D721Med (cell line): ENCODE measurements around the gene PTK6.
"Not testable (repeated sequence)": the region's sequence is repeated elsewhere in the genome, so short reads cannot be mapped to it uniquely, and the experiment has no call there.

Source experiments
- DNase-seq: peaks from one replicate; pipeline ENCODE4 v3.0.0; 2011; ENCODE audit warnings: low spot score; ENCODE audit not compliant: insufficient read length
- FAIRE-seq: peaks from 2 replicates; lab custom pipeline; 2011; peaks lifted over from hg19 to GRCh38; lab: Jason Lieb, UNC
- CTCF ChIP-seq: IDR thresholded peaks from 2 replicates; pipeline ENCODE4 v1.5.1; 2012; ENCODE audit warnings: mild to moderate bottlenecking, control low read depth; ENCODE audit not compliant: insufficient read depth; ENCODE audit errors: missing control alignments

PTK6 gene

GRCh38 chr20:63487116-63487764 is 49.9 kb downstream of the PTK6 start:
- TF ChIP-seq CTCF = no peak
- FAIRE-seq (no peak), DNase-seq (no peak)

GRCh38 chr20:63486300-63486855 is 50.8 kb downstream of the PTK6 start:
- FAIRE-seq (no peak), DNase-seq (no peak)
- TF ChIP-seq CTCF = no peak

- no peak for DNase-seq
- no peak for TF ChIP-seq CTCF
- no peak for FAIRE-seq
Measured at GRCh38 chr20:63484651-63485403, 52.3 kb downstream of the PTK6 start.

GRCh38 chr20:63484236-63484635 is 52.9 kb downstream of the PTK6 start:
- FAIRE-seq = no peak

GRCh38 chr20:63483834-63484233 is 53.3 kb downstream of the PTK6 start:
- FAIRE-seq = no peak
- DNase-seq = no peak

More at GRCh38 chr20:63484236-63484635, 52.9 kb downstream of the PTK6 start:
- DNase-seq = no peak
- no peak for TF ChIP-seq CTCF

GRCh38 chr20:63482021-63482587 is 55.1 kb downstream of the PTK6 start:
- DNase-seq (no peak), FAIRE-seq (no peak)
- TF ChIP-seq CTCF = no peak

More at GRCh38 chr20:63483834-63484233, 53.3 kb downstream of the PTK6 start:
- TF ChIP-seq CTCF = peak; percentile 26

GRCh38 chr20:63481503-63481902 is 55.7 kb downstream of the PTK6 start:
- FAIRE-seq (no peak), DNase-seq (no peak)
- no peak for TF ChIP-seq CTCF

GRCh38 chr20:63479695-63480419 is 57.3 kb downstream of the PTK6 start:
- not testable (repeated sequence) for FAIRE-seq, DNase-seq
